Measurements from ENCODE around the gene SDK2.

The SDK2 gene

DNA sequence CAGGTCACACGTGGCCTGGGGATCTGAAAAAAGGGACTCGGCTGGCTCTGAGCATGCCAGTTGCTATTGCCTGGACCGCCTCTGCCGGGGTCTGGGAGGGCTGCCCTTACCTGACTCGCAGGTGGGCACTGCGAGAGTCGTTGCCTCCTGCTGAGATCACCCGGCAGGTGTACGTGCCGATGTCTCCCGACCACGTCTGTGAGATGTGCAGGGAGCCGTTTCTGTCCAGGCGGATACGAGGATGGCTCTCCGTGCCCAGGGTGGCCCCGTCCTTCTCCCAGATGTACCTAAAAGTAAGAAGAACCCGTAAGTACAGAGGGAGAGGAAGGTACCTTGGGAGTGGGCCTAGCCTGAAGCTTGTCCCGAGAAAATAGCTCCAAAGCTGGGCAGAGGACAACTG lies 220.4 kb downstream of the SDK2 start:
- no peak for DNase-seq (ENCODE audit: low read depth in 2 of 2)

DNA sequence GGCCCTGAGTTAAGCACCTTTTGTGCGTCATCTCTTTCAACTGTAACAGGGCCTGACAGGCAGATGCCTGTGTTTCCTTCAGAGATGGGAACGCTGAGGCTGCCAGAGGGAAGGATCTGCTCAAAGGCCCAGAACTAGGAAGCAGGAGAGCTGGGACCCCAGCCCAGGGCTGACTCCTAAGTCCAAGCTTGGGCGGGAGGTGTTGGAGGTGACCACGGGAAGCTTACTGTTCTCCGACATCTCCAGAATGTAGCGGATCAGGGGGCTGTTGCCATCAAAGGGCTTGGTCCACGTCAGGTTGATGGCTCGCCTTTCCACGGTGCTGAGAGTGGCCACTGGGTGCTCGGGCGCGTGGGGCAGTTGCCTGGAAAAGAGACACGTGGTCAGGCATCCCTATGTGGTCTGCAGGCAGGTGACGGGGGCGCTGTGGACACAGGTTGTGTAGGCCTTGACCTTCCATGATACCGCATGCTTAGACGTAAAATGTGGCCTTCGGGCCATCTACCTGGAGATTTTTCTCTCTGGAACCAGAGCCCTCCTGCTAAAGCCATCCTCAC lies 221.0 kb downstream of the SDK2 start:
- no peak for DNase-seq (ENCODE audit: low read depth in 2 of 2)

DNA sequence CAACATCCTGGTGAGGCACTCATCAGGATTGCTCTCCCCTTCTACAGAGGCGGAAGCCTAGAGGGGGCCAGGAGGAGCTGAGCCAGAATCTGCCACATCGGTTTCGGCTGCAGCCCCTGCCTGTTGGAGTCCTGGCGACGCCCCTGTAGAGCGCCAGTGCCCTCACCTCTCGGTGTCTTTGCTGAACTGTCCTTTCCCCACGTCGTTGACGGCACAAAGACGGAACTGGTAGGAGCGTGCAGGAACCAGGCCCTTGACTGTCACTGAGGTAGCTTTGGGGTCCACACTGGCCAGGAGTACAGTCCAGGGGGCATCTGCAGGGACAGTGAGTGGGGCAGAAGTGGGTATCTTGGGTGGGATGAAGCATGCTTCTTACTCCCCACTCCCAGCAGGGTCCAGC lies 222.1 kb downstream of the SDK2 start:
- DNase-seq (ENCODE audit: low read depth in 2 of 2): no peak

DNA sequence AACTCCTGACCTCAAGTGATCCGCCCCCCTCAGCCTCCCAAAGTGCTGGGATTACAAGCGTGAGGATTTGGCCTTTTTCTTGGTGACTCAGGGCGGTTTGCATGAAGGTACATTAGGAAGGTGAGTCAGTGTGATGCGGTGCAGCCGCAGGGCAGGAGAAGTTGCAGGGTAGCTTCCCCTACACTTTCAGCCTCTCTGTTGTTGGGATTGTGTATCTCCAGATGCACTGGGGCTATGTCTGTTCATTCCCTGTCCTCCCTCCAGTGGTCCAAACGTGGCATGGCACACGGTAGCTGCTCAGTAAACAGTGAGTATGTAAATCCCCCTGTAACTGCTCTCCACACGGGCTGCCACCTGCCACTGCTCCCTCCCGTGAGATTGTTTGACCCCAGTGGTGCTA lies 223.3 kb downstream of the SDK2 start:
- no peak for DNase-seq (ENCODE audit: low read depth in 2 of 2)

DNA sequence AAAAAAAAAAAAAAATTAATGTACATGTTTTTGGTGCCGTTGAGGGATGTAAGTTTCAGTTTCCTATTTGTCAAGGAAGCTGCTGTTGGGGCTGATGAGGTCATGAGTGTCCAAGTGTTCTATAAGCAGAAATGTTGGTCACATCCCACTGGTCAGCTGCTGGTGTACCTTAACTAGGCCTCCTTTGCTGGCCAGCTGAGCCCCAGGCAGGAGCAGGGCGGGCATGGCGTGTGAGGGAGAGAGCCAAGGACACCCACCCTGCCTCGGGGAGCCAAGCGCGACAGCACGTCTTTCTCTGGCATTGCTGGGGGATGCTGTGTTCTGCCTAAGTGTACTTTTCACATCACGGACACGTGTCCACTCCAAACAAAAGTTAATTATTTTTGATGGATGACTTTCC lies 224.4 kb downstream of the SDK2 start:
- no peak for DNase-seq (ENCODE audit: low read depth in 2 of 2)

DNA sequence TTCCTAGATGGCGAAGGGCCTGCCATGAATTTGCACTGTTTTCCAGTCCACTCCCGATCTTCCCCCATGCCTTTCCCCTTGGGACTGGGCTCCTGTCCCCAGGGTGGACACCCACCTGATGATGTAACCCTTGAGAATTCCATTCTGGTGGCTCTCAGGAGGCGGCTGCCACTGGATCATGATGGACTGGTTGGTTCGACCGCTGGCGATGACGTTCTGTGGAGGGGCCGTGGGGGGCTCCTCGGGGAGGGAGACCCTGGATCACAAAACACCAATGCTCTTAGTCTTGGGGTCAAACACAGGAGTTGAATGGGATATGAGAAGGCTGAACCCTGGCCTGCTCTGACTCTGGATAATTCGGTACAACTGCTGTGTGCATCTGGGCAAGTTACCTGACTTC lies 225.2 kb downstream of the SDK2 start:
- DNase-seq (ENCODE audit: low read depth in 2 of 2): no peak

DNA sequence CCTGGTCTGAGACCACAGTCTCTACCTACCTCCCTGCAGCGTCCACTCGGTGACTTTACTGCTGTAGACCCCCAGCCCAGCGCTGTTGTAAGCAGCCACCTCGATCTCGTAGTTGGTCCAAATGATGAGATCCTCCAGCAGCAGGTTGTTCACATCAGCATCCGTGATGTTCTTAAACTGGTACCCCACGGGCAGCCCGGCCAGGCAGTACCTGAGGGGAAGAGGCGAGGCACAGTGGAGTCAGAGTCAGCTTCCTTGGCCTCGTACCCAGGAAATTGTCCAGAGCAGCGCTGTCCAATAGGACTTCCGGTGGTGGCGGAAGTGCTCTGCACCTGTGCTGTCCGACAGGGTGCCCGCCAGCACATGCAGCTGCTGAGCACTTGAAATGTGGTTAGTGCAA lies 228.5 kb downstream of the SDK2 start:
- DNase-seq (ENCODE audit: low read depth in 2 of 2): no peak

DNA sequence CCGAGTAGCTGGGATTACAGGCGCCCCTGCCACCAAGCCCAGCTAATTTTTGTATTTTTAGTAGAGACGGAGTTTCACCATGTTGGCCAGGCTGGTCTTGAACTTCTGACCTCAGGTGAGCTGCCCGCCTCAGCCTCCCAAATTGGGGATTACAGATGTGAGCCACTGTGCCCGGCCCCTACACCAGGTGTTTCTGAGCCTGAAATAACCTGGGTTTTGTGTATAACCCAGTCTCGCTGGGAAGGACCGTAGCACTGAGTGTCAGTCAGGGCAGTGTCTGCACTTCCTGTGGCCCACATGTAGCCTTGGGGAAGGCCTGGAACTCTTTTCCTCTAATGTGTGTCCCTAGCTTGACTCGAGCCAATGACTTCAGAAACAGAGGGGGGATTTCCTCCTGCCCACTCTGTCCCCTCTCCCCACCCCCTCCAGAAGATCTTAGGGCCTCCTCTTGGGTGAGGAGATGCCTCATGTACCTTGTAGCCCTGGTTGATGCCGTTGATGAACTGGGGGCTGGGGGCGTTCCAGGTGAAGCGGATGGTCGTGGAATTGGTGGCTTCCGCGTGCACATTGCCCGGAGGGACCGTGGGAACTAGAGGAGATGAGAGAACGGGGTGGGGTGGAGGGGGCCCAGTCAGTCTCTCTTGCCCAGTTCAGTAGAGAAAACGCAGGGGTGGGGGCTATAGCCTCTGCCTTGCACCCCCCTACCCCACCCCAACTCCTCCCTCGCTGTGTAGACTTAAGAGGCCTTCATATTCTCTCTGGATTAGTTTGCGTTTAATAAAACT lies 229.9 kb downstream of the SDK2 start:
- no peak for DNase-seq (ENCODE audit: low read depth in 2 of 2)

DNA sequence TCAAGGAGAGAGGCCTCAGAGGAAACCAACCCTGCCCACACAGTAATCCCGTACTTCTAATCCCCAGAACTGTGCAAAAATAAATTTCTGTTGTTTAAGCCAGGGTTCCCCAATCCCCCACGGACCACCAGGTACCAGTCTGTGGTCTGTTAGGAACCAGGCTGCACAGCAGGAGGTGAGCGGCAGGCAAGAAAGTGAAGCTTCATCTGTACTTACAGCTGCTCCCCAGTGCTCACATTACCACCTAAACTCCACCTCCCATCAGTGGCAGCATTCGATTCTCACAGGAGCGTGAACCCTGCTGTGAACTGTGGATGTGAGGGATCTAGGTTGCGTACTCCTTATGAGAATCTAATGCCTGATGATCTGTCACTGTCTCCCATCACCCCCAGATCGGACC lies 231.3 kb downstream of the SDK2 start:
- no peak for DNase-seq (ENCODE audit: low read depth in 2 of 2)

DNA sequence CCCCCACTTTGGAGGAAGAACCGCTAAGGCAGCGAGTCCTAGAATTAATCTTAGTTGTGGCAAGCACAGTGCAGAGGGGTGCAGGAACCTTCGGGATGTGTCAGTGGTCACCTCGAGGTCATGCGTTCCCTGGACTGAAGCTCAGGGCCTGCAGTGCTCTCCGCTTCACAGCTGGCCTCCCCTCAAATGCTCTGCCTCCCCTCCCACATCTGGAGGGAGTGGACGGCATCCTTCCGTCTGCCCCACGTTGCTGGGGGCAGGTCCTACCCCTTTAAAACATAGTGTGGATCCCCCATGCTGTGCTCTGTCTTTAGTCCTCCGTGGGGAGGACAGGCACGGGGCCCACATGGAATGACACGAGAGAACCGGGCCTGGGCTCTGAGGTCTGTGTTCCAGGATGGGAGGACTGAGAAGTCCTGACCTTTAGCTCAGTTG lies 232.9 kb downstream of the SDK2 start:
- DNase-seq (ENCODE audit: low read depth in 2 of 2): no peak

DNA sequence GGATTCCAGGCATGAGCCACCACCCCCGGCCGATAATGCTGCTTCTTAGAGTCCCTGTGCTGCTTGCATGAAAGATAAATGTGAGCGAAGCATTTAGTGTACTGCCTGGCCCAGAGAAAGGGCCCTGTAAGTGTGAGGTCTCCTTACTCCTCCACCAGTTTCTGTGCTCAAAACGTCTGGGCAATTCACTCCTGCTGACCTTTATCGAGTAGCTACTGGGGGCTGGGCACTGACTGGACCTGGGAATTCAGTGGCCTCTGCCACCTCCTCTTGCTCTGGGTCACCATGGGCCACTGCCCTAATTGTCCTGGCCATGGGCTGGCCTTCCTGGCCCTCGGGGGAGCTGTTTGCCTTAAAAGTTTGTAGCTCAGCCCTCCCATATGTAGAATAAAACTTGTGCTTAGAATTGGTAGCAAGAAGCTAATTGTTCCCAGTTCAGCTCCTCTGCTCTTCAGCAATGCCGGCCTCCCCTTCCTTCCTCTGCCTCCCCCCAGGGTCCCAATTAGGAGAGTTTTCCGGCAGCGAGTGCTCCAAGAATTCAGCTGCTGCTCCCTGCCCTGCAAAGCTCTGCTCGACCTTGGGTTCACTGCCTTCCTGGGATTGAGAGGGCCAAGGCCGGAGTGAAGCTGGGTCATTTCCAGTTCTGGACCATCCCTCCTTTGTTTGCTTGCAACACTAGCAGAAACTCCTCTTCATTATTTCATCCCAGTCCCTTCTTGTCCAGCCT lies 233.5 kb downstream of the SDK2 start:
- no peak for DNase-seq (ENCODE audit: low read depth in 2 of 2)

DNA sequence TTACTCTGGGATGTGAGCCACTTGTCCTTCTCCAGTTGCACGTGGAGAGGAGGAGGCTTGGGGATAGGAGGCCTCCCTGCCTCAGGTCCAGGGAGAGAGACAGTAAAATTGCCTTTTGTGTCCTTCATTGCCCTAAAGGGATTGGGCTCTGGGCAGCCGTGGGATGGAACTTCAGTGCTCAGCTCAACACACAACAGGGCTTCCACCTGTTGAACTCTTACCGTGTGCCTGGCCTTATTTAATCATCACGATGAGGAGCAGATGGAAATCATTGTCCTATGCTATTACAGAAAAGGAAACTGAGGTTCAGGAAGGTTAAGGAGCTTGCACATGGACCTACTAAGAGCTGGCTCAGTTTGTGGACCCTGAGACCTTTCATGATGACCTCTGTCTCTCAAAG lies 240.0 kb downstream of the SDK2 start:
- DNase-seq (ENCODE audit: low read depth in 2 of 2): no peak

DNA sequence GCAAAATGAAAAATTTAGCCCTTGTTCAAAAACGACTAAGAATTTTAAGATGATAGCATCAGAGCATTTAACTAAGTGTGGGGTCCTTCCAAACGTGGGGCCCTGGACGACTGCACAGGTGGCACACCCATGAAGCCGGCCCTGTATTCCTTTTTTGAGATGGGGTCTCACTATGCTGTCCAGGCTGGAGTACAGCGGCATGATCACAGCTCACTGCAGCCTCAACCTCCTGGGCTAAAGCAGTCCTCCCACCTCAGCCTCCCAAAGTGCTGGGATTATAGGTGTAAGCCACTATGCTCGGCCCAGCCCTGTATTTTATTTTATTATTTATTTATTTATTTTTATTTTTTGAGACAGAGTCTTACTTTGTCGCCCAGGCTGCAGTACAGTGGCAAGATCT lies 241.8 kb downstream of the SDK2 start:
- DNase-seq (ENCODE audit: low read depth in 2 of 2): no peak

DNA sequence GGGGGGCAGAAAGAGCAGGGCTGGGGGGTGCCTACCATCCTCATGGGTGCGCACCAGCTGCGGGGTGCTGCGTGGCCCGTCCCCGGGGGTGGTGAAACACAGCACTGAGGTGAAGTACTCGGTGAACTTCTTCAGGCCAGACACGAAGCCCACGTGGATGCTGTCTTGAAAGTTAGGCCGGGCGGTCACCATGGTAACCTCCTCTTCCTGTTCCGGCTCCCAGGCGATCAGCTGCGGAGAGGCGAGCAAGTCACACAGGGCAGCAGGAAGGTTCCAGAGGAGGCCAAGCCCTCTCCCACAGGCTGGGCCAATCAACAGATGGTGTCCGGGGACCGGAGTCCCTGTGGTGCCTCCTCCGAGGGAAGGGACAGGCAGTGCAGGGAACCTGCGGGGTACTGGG lies 242.3 kb downstream of the SDK2 start:
- DNase-seq (ENCODE audit: low read depth in 2 of 2): no peak

DNA sequence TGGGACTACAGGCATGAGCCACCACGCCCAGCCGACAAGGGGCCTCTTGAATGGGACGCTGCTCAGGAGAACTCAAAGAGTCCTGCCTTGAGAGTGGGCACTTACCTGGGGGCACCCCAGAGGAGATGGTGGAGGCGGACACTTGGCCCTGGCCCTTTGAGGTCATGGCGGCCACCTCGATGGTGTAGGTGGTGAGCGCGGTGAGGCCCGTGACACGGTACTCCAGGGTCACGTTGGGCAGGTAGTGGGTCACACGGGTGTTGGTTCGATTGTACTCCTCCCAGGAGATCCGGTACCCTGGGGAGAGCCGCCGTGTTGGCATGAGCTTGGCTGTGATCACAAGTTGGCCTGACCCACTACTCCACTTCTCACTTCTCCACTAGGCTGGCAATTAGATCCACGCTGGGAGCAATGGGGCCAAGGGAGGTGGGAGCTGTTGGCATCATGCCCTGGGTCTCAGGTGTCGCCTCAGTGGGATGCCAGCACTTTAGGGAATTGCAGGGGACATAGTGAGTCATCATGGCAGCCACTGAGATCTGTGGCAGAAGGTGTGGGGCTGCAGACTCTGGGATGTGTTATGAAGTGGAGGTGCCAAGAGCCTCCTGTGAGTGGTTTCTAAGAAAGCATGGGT lies 243.2 kb downstream of the SDK2 start:
- DNase-seq (ENCODE audit: low read depth in 2 of 2): no peak

DNA sequence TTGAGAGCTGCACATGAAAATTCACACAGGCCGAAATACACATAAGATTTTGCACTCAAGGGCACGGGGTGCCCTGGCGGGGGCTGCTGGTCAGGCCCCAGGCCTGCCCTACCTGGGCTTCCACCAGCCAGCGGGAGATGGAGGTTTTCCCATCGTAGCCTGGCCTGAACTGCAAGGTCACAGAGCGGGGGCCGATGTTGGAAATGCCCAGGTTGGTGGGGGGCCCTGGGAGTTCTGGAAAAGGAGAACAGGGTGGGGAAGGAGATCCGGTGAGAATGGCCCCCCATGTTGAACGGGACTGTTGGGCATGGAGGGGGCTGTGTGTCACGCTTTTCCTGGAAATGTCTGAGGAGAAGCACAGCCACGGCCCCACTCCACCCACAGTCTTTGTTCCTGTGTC lies 245.2 kb downstream of the SDK2 start:
- no peak for DNase-seq (ENCODE audit: low read depth in 2 of 2)

DNA sequence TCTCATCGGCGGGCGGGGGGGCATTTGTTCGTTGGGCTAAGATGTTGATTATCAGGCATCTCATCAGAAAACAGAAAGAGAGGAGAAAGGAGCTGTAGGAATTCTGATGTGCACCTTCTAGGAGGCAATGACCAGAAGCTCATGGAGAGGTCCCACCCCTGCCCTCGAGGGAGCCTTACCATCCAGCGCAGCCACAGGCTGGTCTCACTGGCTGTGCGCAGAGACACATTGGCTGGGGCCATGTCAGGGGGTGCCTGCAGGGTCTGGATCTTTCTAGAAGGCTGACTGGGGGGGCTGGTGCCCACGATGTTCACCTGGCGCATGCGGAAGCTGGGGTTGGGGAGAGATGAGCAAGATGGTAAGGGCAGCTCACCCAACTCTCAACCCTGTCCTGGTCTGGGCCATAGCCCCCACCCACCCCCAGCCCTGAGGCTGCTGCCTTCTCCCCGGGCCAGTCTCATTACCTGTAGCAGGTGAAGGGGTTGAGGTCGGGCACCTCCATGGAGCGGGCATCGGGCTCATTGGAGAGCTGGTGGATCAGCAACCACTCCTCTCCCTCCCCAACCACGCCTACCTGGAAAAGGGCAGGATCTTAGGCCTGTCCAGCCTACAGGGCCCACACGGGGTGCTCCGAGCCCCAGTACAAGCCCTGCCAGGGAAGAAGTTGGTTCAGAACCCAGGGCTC lies 246.2 kb downstream of the SDK2 start:
- no peak for DNase-seq (ENCODE audit: low read depth in 2 of 2)

DNA sequence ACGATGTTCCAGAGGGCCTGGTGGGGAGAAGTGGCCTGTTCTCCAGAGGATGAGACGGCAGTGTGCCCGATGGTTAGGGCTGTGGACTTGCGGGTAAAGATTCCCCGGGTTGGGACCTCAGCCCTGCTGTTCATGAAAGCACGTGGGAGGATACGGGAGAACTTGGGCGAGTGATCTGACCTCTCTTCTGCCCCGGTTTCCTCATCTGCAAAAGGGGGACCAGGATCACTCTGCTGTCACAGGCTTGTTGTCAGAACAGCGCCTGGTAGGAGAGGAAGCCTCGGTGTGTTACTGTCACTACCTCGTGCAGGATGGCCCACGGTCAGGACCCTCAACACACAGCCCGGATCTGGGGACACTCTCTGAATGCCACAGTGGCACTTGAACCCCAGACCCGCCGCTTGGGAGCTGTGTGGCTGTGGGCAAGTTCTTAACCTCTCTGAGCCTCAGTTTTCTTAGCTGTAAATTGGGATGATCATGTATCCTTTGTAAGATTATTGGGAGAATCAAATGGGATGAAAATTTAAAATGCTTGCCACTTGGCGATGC lies 246.9 kb downstream of the SDK2 start:
- DNase-seq (ENCODE audit: low read depth in 2 of 2): no peak

DNA sequence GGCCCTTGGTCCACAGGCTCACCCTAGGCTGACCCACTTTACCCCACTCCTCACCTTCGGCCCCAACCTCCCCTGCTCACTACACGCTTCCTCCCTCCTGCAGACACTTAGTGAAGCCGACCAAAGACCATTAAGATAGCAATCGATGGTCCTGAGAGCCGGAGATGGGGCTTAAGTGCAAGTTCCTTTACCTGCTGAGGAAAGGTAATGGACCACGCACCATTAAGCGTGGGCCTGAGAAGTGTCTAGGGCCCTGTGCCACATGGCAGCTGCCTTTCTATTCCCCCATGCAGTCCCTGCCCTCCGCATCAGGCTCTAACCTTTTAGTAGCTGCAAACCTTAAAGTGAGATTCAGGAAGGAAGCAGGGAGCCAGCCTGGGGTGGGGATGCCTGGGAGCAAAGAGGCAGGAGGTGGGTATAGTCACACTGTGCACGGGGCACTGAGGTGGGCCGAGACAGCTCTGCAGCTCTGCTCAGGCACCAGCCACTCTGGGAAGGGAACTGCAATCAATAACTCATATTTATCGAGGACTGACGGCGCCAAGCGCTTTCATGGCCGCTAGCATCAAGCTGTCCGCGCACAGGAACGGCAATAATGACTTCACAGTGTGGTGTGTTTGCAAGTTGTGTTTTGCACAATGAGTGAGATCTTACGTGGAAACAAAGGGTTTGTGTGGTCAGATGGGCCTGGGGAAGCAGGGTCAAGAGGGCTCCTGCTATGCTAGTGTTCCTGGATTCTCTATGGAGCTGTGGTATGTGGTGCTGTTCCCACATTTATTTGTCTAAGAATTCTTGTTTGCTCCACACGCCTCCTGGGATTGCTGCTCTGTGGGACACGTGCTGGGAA lies 247.6 kb downstream of the SDK2 start:
- no peak for DNase-seq (ENCODE audit: low read depth in 2 of 2)

DNA sequence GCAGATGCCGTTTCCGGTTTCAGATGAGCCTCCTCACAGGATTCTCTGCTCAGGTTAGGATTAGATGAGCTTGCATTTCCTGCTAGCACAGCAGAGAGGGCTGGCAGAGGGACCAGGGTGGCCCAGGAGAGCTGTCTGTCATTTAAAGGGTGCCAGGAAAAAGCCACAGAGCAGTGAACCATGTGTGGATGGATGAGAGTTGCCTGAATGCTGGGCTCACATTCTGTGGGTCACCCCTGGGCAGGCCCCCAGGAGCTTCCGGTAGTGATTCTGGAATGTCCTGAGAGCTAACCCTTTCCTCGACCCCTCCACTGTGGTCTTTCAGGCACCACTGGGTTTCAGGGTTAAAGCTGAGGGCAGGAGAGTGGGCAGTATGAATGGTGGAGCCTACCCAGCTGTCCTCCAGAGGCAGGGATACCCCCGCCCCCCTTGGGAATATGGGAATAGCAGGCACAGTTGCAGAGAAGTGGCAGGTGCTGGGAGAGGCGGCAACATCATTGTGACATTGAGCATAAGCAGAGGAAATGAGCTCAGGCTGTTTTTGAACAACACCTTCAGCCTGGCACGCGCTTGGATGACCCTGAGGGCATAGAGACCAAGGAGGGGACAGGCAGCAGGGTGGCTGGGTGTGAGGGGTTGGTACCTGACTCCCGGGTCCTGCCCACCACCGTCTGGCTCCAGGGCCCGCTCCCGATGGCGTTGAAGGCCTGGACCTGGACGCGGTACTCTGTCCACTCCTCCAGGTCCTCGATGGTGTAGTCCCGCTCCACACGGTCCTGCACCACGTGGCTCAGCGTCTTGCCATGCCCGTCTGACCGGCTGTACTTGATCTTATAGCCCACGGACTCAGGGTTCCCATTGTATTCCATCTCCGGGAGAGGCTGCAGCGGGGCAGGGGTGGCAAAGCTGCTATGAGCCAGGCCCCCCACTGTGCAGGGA lies 249.5 kb downstream of the SDK2 start:
- DNase-seq (ENCODE audit: low read depth in 2 of 2): no peak

Data from stimulated activated CD4-positive, alpha-beta T cell treated with anti-CD3 and anti-CD28 coated beads, Interleukin-1b, Interleukin-23, amount 100 ng/mL, for 1 hour (primary cell).